Right lobe of liver (tissue), 4 donors: Measurements from ENCODE around the gene MCL1.

ENCODE experiments used
- CTCF ChIP-seq, 4 donors: fragments of 200-600 bp in 3 of 4; fragments of 450-650 bp in 1 of 4; IDR thresholded peaks; one replicate each; pipeline versions ENCODE4 v1.5.1 to v1.8.0; 2016 to 2022; ENCODE audit warnings: antibody characterized with exemption in 4 of 4, mild to moderate bottlenecking in 2 of 4
- POLR2A ChIP-seq: fragments of 450-650 bp; IDR thresholded peaks from one replicate; pipeline ENCODE4 v1.6.1; 2017; ENCODE audit warnings: antibody characterized with exemption, mild to moderate bottlenecking
- donor health status: DM: no; HTN: no; CAD: no.
- donor health status: DM: no; HTN: no; CAD: no.
- donor health status: DM: no; HTN: yes; CAD: no.

DNA sequence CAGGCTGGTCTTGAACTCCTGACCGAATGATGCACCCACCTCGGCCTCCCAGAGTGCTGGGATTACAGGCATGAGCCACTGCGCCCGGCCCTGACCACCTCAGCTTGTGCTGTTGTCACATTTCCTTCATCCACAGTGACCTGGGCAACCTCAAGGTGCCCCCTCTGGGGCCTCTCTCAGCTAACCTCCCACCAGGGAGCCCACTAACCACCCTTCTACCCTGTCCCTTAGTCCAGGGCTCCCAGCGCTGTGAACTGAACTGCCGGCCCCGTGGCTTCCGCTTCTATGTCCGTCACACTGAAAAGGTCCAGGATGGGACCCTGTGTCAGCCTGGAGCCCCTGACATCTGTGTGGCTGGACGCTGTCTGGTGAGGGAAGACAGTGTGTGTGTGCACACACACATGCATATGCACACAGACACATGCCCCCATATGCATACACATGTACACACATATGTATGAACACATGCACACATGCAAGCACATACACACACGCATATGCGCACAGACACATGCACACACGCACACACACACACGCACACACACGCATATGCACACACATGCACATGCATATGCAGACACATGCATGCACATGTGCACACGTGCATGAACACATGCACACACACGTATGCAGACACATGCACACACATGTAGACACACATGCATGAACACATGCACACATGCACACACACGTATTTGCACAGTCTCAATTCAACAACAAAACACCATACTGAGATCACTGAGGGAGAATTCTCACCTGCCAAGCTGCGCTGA, 24.0 kb downstream of the MCL1 start:
- no peak for TF ChIP-seq CTCF (IDR thresholded peaks at IDR 0.05)
- TF ChIP-seq POLR2A, result no peak
